ENCODE data around the gene GULP1. TPM values are rescaled to one million over a fixed set of nuclear protein-coding genes. Genes with fewer than 3 reads are reported as not detected.

The GULP1 gene, protein sequence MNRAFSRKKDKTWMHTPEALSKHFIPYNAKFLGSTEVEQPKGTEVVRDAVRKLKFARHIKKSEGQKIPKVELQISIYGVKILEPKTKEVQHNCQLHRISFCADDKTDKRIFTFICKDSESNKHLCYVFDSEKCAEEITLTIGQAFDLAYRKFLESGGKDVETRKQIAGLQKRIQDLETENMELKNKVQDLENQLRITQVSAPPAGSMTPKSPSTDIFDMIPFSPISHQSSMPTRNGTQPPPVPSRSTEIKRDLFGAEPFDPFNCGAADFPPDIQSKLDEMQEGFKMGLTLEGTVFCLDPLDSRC
- total RNA-seq (2021), result 124 and 140 TPM in 2 replicates
- long read RNA-seq, transcript GULP1-209 (7 exons, 1,595 nt), result minor isoform, 81 of 727 reads
- long read RNA-seq, transcript GULP1-201 (12 exons, 3,347 nt), result minor isoform, 113 of 727 reads
- long read RNA-seq, transcript GULP1-206 (12 exons, 1,376 nt), result major isoform, 193 of 727 reads
- long read RNA-seq, transcript GULP1-204 (7 exons, 1,242 nt), result minor isoform, 18 of 727 reads
- long read RNA-seq, partial matches to known transcripts, result 53 of 727 reads
- long read RNA-seq, other reads (novel, unspliced or antisense), result 267 of 727 reads

GRCh38 chr2:188291617-188292347, at the start of gene GULP1:
Gene GULP1, plus strand, starts transcription at chr2:188291874. Its CDS starts 185,829 bp downstream, at chr2:188477703.
- H3K79me1 ChIP-seq (ENCODE audit: insufficient read depth, low read depth, low read length, poor library complexity, severe bottlenecking), result no peaks in the 10 kb centered on the region
- H3K27ac Mint-ChIP-seq, result peak within 1 kb of the TSS; percentile 99 to 100 (median 99)
- TF ChIP-seq, protein P1, sequence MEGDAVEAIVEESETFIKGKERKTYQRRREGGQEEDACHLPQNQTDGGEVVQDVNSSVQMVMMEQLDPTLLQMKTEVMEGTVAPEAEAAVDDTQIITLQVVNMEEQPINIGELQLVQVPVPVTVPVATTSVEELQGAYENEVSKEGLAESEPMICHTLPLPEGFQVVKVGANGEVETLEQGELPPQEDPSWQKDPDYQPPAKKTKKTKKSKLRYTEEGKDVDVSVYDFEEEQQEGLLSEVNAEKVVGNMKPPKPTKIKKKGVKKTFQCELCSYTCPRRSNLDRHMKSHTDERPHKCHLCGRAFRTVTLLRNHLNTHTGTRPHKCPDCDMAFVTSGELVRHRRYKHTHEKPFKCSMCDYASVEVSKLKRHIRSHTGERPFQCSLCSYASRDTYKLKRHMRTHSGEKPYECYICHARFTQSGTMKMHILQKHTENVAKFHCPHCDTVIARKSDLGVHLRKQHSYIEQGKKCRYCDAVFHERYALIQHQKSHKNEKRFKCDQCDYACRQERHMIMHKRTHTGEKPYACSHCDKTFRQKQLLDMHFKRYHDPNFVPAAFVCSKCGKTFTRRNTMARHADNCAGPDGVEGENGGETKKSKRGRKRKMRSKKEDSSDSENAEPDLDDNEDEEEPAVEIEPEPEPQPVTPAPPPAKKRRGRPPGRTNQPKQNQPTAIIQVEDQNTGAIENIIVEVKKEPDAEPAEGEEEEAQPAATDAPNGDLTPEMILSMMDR (conservative IDR thresholded peaks at IDR 0.05), result peak; percentile 80
- H3K4me3 Mint-ChIP-seq, result peak within 1 kb of the TSS; percentile 93 to 97
- peaks cover 15% of the 10 kb centered on the region for H3K23me2 ChIP-seq (ENCODE audit: insufficient read length, low read depth, low read length, poor library complexity, severe bottlenecking)
- H3K4ac ChIP-seq (ENCODE audit: low read depth, low read length), result peak within 1 kb of the TSS; percentile 63
- no peaks in the 10 kb centered on the region for H3K27me3 ChIP-seq (ENCODE audit: insufficient read depth, low read length)
- no peak within 1 kb of the TSS for H2AK5ac ChIP-seq (ENCODE audit: insufficient read length, low read length)
- no peak within 1 kb of the TSS for H3T11ph ChIP-seq (ENCODE audit: low read length)
- H3K79me2 ChIP-seq (ENCODE audit: insufficient read depth, low read length), result peaks cover 32% of the 10 kb centered on the region; the same call in 1 of the 2 replicates
- no CpG with 5 or more reads among the region's 61 CpGs for WGBS (ENCODE audit: extremely low coverage, insufficient read length, low lambda C conversion rate)
- H3K9me3 Mint-ChIP-seq, result peaks cover 0 to 8% of the 10 kb centered on the region in 2 experiments; a peak in 4 of 5 replicates
- peak within 1 kb of the TSS; percentile 91 for H3K18ac ChIP-seq (ENCODE audit: insufficient read length, low read depth, low read length)
- peak within 1 kb of the TSS; percentile 54 for H2BK5ac ChIP-seq (ENCODE audit: insufficient read length, low read length)
- DNase-seq, result peak; percentile 76
- H2BK120ac ChIP-seq (ENCODE audit: low read depth, low read length, poor library complexity, severe bottlenecking), result no peak within 1 kb of the TSS
- no peaks in the 10 kb centered on the region for H3K9me3 ChIP-seq (ENCODE audit: control insufficient read depth, low read depth, low read length)
- no peaks in the 10 kb centered on the region for H3K27me3 Mint-ChIP-seq (ENCODE audit: low read depth)
- H3K4me1 ChIP-seq (ENCODE audit: insufficient read depth, low read length), result no peaks in the 10 kb centered on the region
- peak within 1 kb of the TSS; percentile 97 for H3K9ac ChIP-seq (ENCODE audit: extremely low read depth, insufficient read length, low read length)
- H3K14ac ChIP-seq (ENCODE audit: insufficient read depth, low read length), result peak within 1 kb of the TSS; percentile 94
- H3K23ac ChIP-seq (ENCODE audit: insufficient read length, low read depth, low read length), result no peak within 1 kb of the TSS
- no peak within 1 kb of the TSS for H4K8ac ChIP-seq (replicated peaks; ENCODE audit: insufficient read length, low read depth, low read length)
- peak within 1 kb of the TSS; percentile 69 for H3K4me2 ChIP-seq (ENCODE audit: insufficient read depth, insufficient read length, low read length)
- H4K91ac ChIP-seq (ENCODE audit: insufficient read length, low read depth, low read length), result peak within 1 kb of the TSS; percentile 36
- H3K27ac ChIP-seq (ENCODE audit: insufficient read length, low read depth, low read length), result peak within 1 kb of the TSS; percentile 66
- peak within 1 kb of the TSS; percentile 42 for H2BK12ac ChIP-seq (ENCODE audit: insufficient read length, low read depth, low read length)
- H3K36me3 Mint-ChIP-seq (ENCODE audit: insufficient read depth in 1 of 3, low read depth in 3 of 3), result peaks cover 10 to 18% (median 13%) of the 10 kb centered on the region in 3 experiments; a peak in 6 of 7 replicates
- H3K4me1 Mint-ChIP-seq, result peaks cover 31 to 37% of the 10 kb centered on the region in 2 experiments
- no peak within 1 kb of the TSS for H2BK15ac ChIP-seq (ENCODE audit: low read depth, low read length)
- H2AFZ ChIP-seq (ENCODE audit: low read length), result no peak within 1 kb of the TSS
- peak within 1 kb of the TSS; percentile 50 for H3K56ac ChIP-seq (ENCODE audit: insufficient read length, low read depth, low read length)
- peak within 1 kb of the TSS; percentile 82 for H4K5ac ChIP-seq (ENCODE audit: insufficient read length, low read depth, low read length)
- no peak within 1 kb of the TSS for H2BK20ac ChIP-seq (ENCODE audit: low read depth, low read length, poor library complexity, severe bottlenecking)
- no peaks in the 10 kb centered on the region for H4K20me1 ChIP-seq (ENCODE audit: control insufficient read depth, insufficient read depth, insufficient read length)
